ENCODE measurements around the gene GREB1. TPM values are rescaled to one million over a fixed set of nuclear protein-coding genes. Genes with fewer than 3 reads are reported as not detected.
A peak's percentile ranks its signal among the peaks of the same experiment; 100 is the strongest.

The GREB1 gene
- total RNA-seq, 6 donors from 2014 or later, result 0.39 to 5.4 (median 1.6) TPM

- Histone ChIP-seq H3K4me3 (no peak overlapping the region), H3K27me3 (no peaks in the 10 kb centered on the region), H3K36me3 (no peaks in the 10 kb centered on the region), H3K4me1 (no peaks in the 10 kb centered on the region), H3K27ac (no peak overlapping the region), H3K9me3 (no peaks in the 10 kb centered on the region)
- 70 to 79% methylated on average over 9 to 13 of the region's 13 CpGs for WGBS, 2 donors
- ATAC-seq (ENCODE audit: low FRiP score in 2 of 2) (no peak), DNase-seq (peak in 1 of 2 donors; percentile 52)
- TF ChIP-seq EP300 (IDR thresholded peaks at IDR 0.05) (no peak), POLR2AphosphoS5 (IDR thresholded peaks at IDR 0.05) (no peak)
Observed at GRCh38 chr2:11679486-11680181, 145.8 kb downstream of the GREB1 start.

GRCh38 chr2:11680182-11680900 is 146.5 kb downstream of the GREB1 start:
- DNase-seq (peak in 1 of 2 donors; percentile 44), ATAC-seq (ENCODE audit: low FRiP score in 2 of 2) (no peak)
- Histone ChIP-seq H3K9me3 (no peaks in the 10 kb centered on the region), H3K4me3 (no peak overlapping the region), H3K4me1 (no peaks in the 10 kb centered on the region), H3K27me3 (no peaks in the 10 kb centered on the region), H3K27ac (no peak overlapping the region), H3K36me3 (no peaks in the 10 kb centered on the region)
- TF ChIP-seq CTCF (IDR thresholded peaks at IDR 0.05) (no peak), POLR2AphosphoS5 (IDR thresholded peaks at IDR 0.05) (no peak), POLR2A (IDR thresholded peaks at IDR 0.05) (no peak), EP300 (IDR thresholded peaks at IDR 0.05) (no peak)
- WGBS, 2 donors, result 72 to 87% methylated on average over 13 to 16 of the region's 16 CpGs

GRCh38 chr2:11680901-11681721 is 147.3 kb downstream of the GREB1 start:
- Histone ChIP-seq H3K4me3 (no peak overlapping the region), H3K27ac (no peak overlapping the region), H3K4me1 (no peaks in the 10 kb centered on the region), H3K9me3 (no peaks in the 10 kb centered on the region), H3K36me3 (no peaks in the 10 kb centered on the region), H3K27me3 (no peaks in the 10 kb centered on the region)
- ATAC-seq (ENCODE audit: low FRiP score in 2 of 2) (no peak), DNase-seq (no peak)
- TF ChIP-seq POLR2AphosphoS5 (IDR thresholded peaks at IDR 0.05), result no peak
- TF ChIP-seq EP300 (IDR thresholded peaks at IDR 0.05), result no peak
- no peak for TF ChIP-seq POLR2A (IDR thresholded peaks at IDR 0.05)
- no peak for TF ChIP-seq CTCF (IDR thresholded peaks at IDR 0.05)
- 78 to 85% methylated on average over 14 to 15 of the region's 15 CpGs for WGBS, 2 donors

DNA sequence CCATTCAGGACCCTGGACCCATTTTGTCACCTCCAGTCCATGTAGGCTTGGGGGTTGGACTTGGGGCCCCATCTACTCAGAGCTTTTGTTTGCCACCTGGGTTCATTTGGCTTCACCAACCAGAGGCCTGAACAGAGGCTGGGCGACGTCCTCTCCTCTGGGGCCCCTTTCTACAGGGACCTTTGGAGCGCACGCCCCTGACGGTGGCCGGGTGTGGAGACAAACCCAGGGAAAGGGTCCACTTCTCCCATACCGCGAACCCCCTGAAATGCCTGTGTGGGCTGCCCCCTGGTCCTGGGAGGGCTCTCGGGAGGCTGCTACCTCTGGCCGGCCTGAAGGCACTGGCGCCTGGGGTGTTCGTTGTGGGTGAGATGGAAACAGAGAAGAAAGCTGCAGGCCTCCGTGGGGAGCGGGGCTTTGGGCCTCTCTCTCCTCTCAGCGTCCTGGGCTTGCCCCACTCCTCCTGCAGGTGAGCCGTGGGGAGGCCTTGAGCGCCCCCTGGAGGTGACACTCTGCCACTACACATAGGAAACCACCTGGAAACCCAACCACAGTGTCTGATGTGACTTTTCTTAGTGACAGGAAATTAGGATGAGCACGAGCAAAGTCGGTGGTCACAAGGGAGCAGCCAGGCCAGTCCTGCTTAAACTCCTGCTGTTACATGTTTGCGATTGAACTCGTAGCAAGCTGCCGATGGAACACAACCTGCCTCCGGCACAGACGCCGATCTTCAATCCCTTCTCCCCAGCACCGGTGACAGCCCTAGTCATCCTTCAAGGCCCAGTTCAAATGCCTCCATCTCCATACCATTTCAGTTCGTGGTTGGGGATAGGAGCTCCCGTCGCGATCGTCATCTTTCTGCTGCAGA is 148.1 kb downstream of the GREB1 start:
- Histone ChIP-seq H3K9me3 (no peaks in the 10 kb centered on the region), H3K27me3 (no peaks in the 10 kb centered on the region), H3K4me1 (no peaks in the 10 kb centered on the region), H3K27ac (no peak overlapping the region), H3K36me3 (no peaks in the 10 kb centered on the region), H3K4me3 (no peak overlapping the region)
- ATAC-seq (ENCODE audit: low FRiP score in 2 of 2) (peak; percentile 54), DNase-seq (peak; percentile 49 to 71)
- WGBS, 2 donors, result 66 to 67% methylated on average over 16 to 31 of the region's 31 CpGs
- peak; percentile 56 to 77 (median 62) for TF ChIP-seq CTCF (IDR thresholded peaks at IDR 0.05)
- TF ChIP-seq EP300 (IDR thresholded peaks at IDR 0.05), result no peak
- no peak for TF ChIP-seq POLR2AphosphoS5 (IDR thresholded peaks at IDR 0.05)

Data from upper lobe of left lung (tissue), 6 donors.